SK-N-SH treated with all-trans-retinoic acid at 6 μM for 48 hours (cell line): Measurements from ENCODE around the gene ITPA.

Source experiments
- RARB ChIP-seq: fragments of 250-450 bp; sonication (Bioruptor Pico); IDR thresholded peaks from 2 replicates; pipeline ENCODE4 v1.8.0; 2021; ENCODE audit warnings: mild to moderate bottlenecking, moderate library complexity
- ZC3H10 ChIP-seq: fragments of 250-450 bp; sonication (Bioruptor Pico); IDR thresholded peaks from 2 replicates; pipeline ENCODE4 v1.5.1; 2021; ENCODE audit warnings: mild to moderate bottlenecking, moderate library complexity
- ZNF70 ChIP-seq: fragments of 450-650 bp; formaldehyde crosslinking; IDR thresholded peaks from 2 replicates; pipeline ENCODE4 v1.5.0; 2020; ENCODE audit warnings: mild to moderate bottlenecking, moderate library complexity

DNA sequence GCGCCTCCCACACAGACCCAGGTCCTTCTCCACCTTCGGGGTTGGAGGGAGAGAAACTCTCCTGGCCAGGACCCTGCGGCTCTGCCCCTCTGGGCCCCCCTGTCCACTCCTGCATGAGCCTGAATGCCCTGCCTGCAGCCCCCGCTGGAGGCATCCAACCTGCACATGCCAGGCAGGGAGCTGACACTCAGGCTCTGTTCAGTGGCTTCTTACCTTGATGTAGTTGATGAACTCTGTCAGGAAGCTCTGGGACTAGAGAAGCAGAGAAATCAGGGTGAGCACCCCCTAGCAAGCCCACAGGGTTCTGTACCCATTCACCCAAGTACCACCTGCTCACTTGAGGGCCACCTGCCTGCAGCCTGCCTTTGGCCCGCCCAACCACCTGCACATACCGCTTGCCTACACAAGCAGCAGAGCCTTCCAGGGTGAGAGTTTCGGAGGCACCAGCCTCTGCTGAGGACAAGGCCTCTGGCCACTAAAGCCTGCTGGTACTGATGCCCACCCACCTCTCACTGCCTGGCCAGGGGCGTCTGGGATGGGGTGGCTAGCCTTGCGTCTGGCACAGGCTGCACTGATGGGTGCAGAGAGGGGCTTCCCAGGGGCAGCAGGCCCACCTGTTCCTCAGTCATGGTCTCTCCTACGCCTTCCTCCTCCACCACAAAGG, 14.5 kb upstream of the ITPA start:
- TF ChIP-seq ZC3H10 (CRISPR knock-in tag) (no peak), RARB (CRISPR knock-in tag) (no peak), ZNF70 (CRISPR knock-in tag) (no peak)
